Measurements from ENCODE around the gene SPATA19.

The SPATA19 gene

DNA sequence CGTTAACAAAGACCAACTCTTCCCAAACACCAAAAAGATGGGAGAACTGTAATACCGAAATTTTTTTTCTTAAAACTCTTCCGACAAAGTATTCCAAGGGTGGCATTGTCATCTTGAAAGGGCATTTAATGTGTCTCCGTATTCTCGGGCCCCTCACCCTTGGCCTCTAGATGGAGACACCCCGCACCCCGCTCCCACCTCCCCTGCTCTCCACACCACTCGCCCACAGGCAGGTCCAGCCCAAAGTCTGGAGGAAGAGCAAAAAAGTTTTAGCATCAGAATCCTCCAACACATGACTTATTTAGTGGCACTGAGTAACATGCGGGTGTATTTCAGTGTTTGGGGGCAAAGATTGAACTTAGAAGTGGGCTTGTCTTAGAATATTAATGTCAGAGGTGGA, 20.7 kb downstream of the SPATA19 start:
- no peak overlapping the region for H3K27ac ChIP-seq
- TF ChIP-seq ZFX (IDR thresholded peaks at IDR 0.05) = no peak
- TF ChIP-seq CTCF (conservative IDR thresholded peaks at IDR 0.05) = no peak

GRCh38 chr11:133823614-133824013, 21.7 kb downstream of the SPATA19 start:
- no peak for TF ChIP-seq CTCF (conservative IDR thresholded peaks at IDR 0.05)
- TF ChIP-seq ZFX (IDR thresholded peaks at IDR 0.05) = no peak
- no peak overlapping the region for H3K27ac ChIP-seq

DNA sequence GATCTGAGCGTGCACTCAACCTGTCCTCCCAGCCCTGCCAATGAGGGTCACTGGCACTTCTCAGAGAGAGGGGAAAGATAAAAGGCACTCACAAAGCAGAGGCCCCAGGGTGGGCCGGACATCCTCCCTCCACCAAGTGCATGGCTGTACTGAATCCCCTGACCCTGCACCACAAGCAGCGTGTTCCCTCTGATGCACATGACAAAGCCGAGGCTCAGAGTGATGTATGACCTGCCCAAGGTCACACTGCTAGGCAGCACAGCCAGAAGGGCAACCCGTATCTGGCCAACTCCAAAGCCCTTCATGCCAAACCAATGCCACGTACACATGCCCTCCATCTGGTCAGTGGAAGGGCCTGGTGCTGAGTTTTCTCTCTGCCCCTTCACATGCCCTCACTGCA, 22.1 kb downstream of the SPATA19 start:
- TF ChIP-seq ZFX (IDR thresholded peaks at IDR 0.05) (no peak), CTCF (conservative IDR thresholded peaks at IDR 0.05) (no peak)
- no peak overlapping the region for H3K27ac ChIP-seq

GRCh38 chr11:133821776-133822175, 23.5 kb downstream of the SPATA19 start:
- no peak overlapping the region for H3K27ac ChIP-seq
- TF ChIP-seq ZFX (IDR thresholded peaks at IDR 0.05) (no peak), CTCF (conservative IDR thresholded peaks at IDR 0.05) (peak; percentile 88)

DNA sequence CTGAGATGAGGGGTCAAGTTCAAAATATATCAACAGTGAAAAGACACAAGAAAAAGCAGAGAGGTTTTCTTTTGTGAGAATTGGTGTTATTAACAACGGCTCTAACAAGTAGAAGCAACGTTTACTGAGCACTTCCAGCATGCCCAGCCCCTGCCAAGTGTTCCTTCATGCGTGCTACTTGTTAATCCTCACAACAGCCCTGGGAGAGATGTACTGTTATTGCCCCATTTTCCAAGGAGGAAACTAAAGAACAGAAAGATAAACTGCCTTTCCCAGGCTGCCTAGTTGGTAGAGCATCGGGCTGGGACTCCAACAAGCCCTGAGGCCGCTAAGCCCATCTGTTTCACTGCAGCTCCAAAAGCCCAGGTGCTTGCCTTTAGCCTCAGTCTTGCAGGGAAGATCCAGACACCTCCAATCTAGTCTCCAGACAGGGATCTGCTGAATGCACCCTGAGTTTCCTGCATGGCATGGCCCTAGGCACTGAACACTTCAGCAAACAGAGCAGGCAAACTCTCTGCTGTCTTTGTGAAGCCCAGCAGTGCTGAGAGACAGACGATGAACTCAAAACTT, 25.5 kb downstream of the SPATA19 start:
- no peak for TF ChIP-seq CTCF (conservative IDR thresholded peaks at IDR 0.05)
- TF ChIP-seq ZFX (IDR thresholded peaks at IDR 0.05) = no peak
- no peak overlapping the region for H3K27ac ChIP-seq

DNA sequence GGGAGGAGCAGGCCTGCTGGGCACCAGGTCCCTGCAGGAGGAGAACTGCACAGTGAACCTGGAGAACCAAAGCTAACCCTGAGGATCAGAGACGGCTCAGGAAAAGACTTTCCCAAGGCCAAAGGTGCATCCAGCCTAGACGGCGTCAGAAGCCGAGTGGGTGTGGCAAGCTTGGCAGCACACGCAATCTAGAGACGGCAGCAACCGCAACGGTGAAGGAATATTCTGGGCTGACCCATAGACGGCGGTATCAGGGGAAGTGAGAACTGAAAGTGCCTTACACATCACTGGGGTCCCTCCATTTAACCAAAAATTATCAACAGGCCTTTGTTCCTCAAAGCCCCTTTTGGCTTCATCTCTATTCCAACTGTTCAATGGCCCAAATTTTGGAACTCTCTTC, 26.2 kb downstream of the SPATA19 start:
- H3K27ac ChIP-seq = no peak overlapping the region
- TF ChIP-seq CTCF (conservative IDR thresholded peaks at IDR 0.05) (no peak), ZFX (IDR thresholded peaks at IDR 0.05) (no peak)

GRCh38 chr11:133818302-133818701, 27.0 kb downstream of the SPATA19 start:
- no peak overlapping the region for H3K27ac ChIP-seq
- TF ChIP-seq ZFX (IDR thresholded peaks at IDR 0.05) (no peak), CTCF (conservative IDR thresholded peaks at IDR 0.05) (no peak)

All from C4-2B (cell line).